ENCODE data around the gene MTG2. TPM values are rescaled to one million over a fixed set of nuclear protein-coding genes. Genes with fewer than 3 reads are reported as not detected.

Gene MTG2
- total RNA-seq, 1 donor from 2014 or later = 31.5 TPM

DNA sequence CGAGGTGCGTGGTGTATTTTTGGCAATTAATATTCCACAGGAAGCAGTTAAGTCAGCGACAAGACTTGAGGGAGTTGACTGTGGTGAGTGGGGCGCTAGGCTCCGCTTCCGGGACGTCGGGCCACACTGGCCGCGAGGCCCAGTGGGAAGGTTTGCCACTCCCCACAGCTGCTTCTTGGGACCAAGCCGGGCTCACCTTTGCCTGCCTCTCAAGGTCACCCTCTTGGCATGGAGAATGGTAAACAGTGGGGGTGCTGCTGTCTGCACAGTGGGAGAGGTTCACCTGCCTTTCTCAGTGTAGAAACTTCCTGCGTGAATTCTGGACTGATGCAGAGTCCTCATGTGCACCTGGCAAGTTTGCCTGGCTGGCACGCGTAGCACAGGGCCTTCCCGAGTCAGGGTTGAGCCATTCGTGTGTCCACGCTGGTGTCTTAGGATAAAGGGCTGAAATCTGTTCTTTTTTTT is 61.8 kb downstream of the MTG2 start:
- no peak overlapping the region for H3K4me3 Mint-ChIP-seq (ENCODE audit: unreplicated experiment)
- peaks cover under 1% of the 10 kb centered on the region for H3K4me1 ChIP-seq (ENCODE audit: insufficient read depth, low read length)
- H3K79me2 ChIP-seq (ENCODE audit: insufficient read depth, low read length) = peaks cover 84% of the 10 kb centered on the region
- FAIRE-seq (no peak), DNase-seq (ENCODE audit: low read depth) (no peak)
- peaks cover 8% of the 10 kb centered on the region for H3K4me1 Mint-ChIP-seq (ENCODE audit: low read depth, unreplicated experiment)
- no peak overlapping the region for H3K4me2 ChIP-seq (ENCODE audit: low read length)
- no peak for TF ChIP-seq EZH2 (IDR thresholded peaks at IDR 0.05; ENCODE audit: insufficient read depth, low read length)
- TF ChIP-seq, protein P1, sequence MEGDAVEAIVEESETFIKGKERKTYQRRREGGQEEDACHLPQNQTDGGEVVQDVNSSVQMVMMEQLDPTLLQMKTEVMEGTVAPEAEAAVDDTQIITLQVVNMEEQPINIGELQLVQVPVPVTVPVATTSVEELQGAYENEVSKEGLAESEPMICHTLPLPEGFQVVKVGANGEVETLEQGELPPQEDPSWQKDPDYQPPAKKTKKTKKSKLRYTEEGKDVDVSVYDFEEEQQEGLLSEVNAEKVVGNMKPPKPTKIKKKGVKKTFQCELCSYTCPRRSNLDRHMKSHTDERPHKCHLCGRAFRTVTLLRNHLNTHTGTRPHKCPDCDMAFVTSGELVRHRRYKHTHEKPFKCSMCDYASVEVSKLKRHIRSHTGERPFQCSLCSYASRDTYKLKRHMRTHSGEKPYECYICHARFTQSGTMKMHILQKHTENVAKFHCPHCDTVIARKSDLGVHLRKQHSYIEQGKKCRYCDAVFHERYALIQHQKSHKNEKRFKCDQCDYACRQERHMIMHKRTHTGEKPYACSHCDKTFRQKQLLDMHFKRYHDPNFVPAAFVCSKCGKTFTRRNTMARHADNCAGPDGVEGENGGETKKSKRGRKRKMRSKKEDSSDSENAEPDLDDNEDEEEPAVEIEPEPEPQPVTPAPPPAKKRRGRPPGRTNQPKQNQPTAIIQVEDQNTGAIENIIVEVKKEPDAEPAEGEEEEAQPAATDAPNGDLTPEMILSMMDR (IDR thresholded peaks at IDR 0.05; ENCODE audit: insufficient read depth, low read depth, low read length) = no peak
- no peaks in the 10 kb centered on the region for H3K27me3 ChIP-seq (ENCODE audit: insufficient read depth, low read length)
- no peak overlapping the region for H3K9ac ChIP-seq (ENCODE audit: low read length)
- H3K27ac Mint-ChIP-seq (ENCODE audit: unreplicated experiment) = no peak overlapping the region
- H4K20me1 ChIP-seq (ENCODE audit: insufficient read depth, low read length) = peaks cover 94% of the 10 kb centered on the region
- H3K27me3 Mint-ChIP-seq (ENCODE audit: low read depth, unreplicated experiment) = no peaks in the 10 kb centered on the region
- no peak overlapping the region for H3K4me3 ChIP-seq (ENCODE audit: insufficient read depth, low read depth, low read length)
- no peaks in the 10 kb centered on the region for H3K9me3 ChIP-seq (ENCODE audit: insufficient read depth, low read depth, low read length)
- no peaks in the 10 kb centered on the region for H3K36me3 ChIP-seq (ENCODE audit: insufficient read depth, low read length)
- peaks cover 14% of the 10 kb centered on the region for H3K36me3 Mint-ChIP-seq (ENCODE audit: low read depth, unreplicated experiment)
- H3K9me3 Mint-ChIP-seq (ENCODE audit: unreplicated experiment) = no peaks in the 10 kb centered on the region
- no peak overlapping the region for H2AFZ ChIP-seq (ENCODE audit: low read depth, low read length)
- H3K27ac ChIP-seq (ENCODE audit: low read depth, low read length) = no peak overlapping the region

DNA sequence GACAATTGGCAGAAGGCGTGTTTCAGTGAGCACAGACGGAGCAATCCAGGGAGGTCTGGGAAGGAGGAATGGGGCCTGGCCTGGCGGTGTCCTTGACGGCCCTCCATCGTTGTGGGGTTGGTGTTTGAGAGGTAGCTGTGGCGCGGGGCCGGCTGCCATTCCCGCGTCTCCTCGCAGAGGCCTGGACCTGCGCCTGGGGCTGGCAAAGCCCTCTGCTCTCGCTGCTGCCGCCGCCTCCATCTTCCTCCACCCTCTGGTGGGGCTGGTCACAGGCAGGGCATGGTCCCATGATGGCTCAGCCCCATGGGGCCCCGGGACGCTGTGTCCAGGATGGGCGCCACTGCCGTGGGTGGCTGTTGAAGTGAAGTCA is 63.1 kb downstream of the MTG2 start:
- H3K4me2 ChIP-seq (ENCODE audit: low read length) = no peak overlapping the region
- no peaks in the 10 kb centered on the region for H3K27me3 ChIP-seq (ENCODE audit: insufficient read depth, low read length)
- H3K27ac ChIP-seq (ENCODE audit: low read depth, low read length) = no peak overlapping the region
- TF ChIP-seq, protein P1 (IDR thresholded peaks at IDR 0.05; ENCODE audit: insufficient read depth, low read depth, low read length) = no peak
- TF ChIP-seq EZH2 (IDR thresholded peaks at IDR 0.05; ENCODE audit: insufficient read depth, low read length) = no peak
- H3K4me1 ChIP-seq (ENCODE audit: insufficient read depth, low read length) = no peaks in the 10 kb centered on the region
- DNase-seq (ENCODE audit: low read depth) (no peak), FAIRE-seq (no peak)
- no peak overlapping the region for H3K4me3 Mint-ChIP-seq (ENCODE audit: unreplicated experiment)
- H3K79me2 ChIP-seq (ENCODE audit: insufficient read depth, low read length) = peaks cover 81% of the 10 kb centered on the region
- H3K27ac Mint-ChIP-seq (ENCODE audit: unreplicated experiment) = no peak overlapping the region
- peaks cover 11% of the 10 kb centered on the region for H3K36me3 Mint-ChIP-seq (ENCODE audit: low read depth, unreplicated experiment)
- H3K4me1 Mint-ChIP-seq (ENCODE audit: low read depth, unreplicated experiment) = peaks cover 7% of the 10 kb centered on the region
- H3K36me3 ChIP-seq (ENCODE audit: insufficient read depth, low read length) = no peaks in the 10 kb centered on the region
- H3K4me3 ChIP-seq (ENCODE audit: insufficient read depth, low read depth, low read length) = no peak overlapping the region
- H4K20me1 ChIP-seq (ENCODE audit: insufficient read depth, low read length) = peaks cover 92% of the 10 kb centered on the region
- no peak overlapping the region for H3K9ac ChIP-seq (ENCODE audit: low read length)
- no peaks in the 10 kb centered on the region for H3K9me3 ChIP-seq (ENCODE audit: insufficient read depth, low read depth, low read length)
- H3K27me3 Mint-ChIP-seq (ENCODE audit: low read depth, unreplicated experiment) = no peaks in the 10 kb centered on the region
- no peaks in the 10 kb centered on the region for H3K9me3 Mint-ChIP-seq (ENCODE audit: unreplicated experiment)
- no peak overlapping the region for H2AFZ ChIP-seq (ENCODE audit: low read depth, low read length)

DNA sequence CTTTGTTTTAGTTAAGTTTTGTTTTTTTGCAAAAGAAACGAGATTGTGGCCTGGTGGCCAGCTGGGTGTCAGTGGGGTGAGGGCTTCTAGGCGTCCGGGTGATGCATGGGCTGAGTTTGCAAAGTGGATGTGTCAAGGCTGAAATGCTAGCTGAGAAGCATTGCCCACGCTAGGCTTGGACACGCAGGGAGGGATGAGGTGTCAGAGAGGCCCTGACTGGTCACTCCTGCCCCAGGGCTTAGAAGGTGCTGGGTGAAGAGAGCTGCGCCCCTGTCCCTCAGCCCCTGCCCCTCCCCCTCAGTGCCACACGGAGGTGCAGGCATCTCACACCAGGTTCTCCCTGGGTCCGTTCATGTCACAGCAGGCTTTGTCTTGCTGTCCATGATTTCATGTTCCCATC is 63.6 kb downstream of the MTG2 start:
- H3K9me3 ChIP-seq (ENCODE audit: insufficient read depth, low read depth, low read length) = no peaks in the 10 kb centered on the region
- no peak for TF ChIP-seq EZH2 (IDR thresholded peaks at IDR 0.05; ENCODE audit: insufficient read depth, low read length)
- TF ChIP-seq, protein P1 (IDR thresholded peaks at IDR 0.05; ENCODE audit: insufficient read depth, low read depth, low read length) = no peak
- peaks cover 92% of the 10 kb centered on the region for H4K20me1 ChIP-seq (ENCODE audit: insufficient read depth, low read length)
- H3K9ac ChIP-seq (ENCODE audit: low read length) = no peak overlapping the region
- Mint-ChIP-seq H3K4me1 (ENCODE audit: low read depth, unreplicated experiment) (peaks cover 7% of the 10 kb centered on the region), H3K27ac (ENCODE audit: unreplicated experiment) (no peak overlapping the region), H3K27me3 (ENCODE audit: low read depth, unreplicated experiment) (no peaks in the 10 kb centered on the region), H3K36me3 (ENCODE audit: low read depth, unreplicated experiment) (peaks cover 9% of the 10 kb centered on the region), H3K9me3 (ENCODE audit: unreplicated experiment) (no peaks in the 10 kb centered on the region), H3K4me3 (ENCODE audit: unreplicated experiment) (no peak overlapping the region)
- no peak for DNase-seq (ENCODE audit: low read depth)
- peaks cover 78% of the 10 kb centered on the region for H3K79me2 ChIP-seq (ENCODE audit: insufficient read depth, low read length)
- no peak overlapping the region for H3K4me2 ChIP-seq (ENCODE audit: low read length)
- no peak for FAIRE-seq
- no peaks in the 10 kb centered on the region for H3K36me3 ChIP-seq (ENCODE audit: insufficient read depth, low read length)
- H3K27ac ChIP-seq (ENCODE audit: low read depth, low read length) = no peak overlapping the region
- no peaks in the 10 kb centered on the region for H3K27me3 ChIP-seq (ENCODE audit: insufficient read depth, low read length)
- H3K4me3 ChIP-seq (ENCODE audit: insufficient read depth, low read depth, low read length) = no peak overlapping the region
- no peak overlapping the region for H2AFZ ChIP-seq (ENCODE audit: low read depth, low read length)
- no peaks in the 10 kb centered on the region for H3K4me1 ChIP-seq (ENCODE audit: insufficient read depth, low read length)

Measured in astrocyte (in vitro differentiated cells and primary cell).